ENCODE data around the gene DDX6. TPM values are rescaled to one million over a fixed set of nuclear protein-coding genes. Genes with fewer than 3 reads are reported as not detected.
"Not testable (repeated sequence)": the region's sequence is repeated elsewhere in the genome, so short reads cannot be mapped to it uniquely, and the experiment has no call there.

The DDX6 gene, protein sequence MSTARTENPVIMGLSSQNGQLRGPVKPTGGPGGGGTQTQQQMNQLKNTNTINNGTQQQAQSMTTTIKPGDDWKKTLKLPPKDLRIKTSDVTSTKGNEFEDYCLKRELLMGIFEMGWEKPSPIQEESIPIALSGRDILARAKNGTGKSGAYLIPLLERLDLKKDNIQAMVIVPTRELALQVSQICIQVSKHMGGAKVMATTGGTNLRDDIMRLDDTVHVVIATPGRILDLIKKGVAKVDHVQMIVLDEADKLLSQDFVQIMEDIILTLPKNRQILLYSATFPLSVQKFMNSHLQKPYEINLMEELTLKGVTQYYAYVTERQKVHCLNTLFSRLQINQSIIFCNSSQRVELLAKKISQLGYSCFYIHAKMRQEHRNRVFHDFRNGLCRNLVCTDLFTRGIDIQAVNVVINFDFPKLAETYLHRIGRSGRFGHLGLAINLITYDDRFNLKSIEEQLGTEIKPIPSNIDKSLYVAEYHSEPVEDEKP
- 29.4 and 52.8 TPM in 2 replicates for total RNA-seq (2014; rRNA removed; shearing (Covaris generic); ENCODE audit: low replicate concordance)

DNA sequence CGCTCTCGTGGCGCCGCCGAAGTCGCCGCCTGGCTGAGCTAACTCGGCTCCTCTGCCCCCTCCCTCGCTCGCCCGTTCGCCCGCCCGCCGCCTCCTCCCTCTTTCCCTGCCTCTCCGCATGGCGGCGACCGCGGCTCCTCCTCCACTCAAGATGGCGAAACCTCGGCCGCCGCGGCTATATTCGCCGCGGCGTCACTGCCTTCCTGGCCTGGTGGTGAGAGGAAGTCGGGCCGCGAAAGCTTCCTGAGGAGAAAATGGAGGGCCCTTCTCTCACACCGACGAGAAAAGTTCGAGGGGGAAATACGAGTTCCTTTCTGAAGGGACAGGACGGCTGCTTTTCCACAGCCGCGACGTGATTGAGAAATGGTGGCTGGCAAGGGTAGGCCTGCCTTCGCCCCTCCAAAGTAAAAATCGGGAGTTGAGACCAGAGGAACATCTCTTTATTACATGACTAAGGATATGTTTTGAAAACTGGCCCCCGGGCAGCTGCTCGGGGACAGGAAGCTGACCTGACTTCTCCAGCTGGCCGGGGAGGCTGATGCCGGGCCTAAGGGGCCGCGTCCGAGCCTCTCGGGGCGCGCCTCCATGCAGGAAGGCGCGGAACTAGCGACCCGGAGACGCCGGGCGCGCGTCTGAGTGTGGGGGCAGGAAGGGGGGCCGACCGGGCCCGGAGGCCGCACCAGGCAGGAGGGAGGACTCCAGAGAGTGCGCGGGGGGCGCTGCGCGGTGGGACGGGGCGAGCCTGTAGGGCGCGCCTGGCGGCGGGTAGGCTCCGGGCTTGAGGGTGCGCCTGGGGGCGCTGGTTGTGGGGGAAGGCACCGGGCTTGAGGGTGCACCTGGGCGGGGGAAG is at the start of gene DDX6:
TSS of gene DDX6 (minus strand) at position 54 of the 850 bp plus-strand sequence. CDS start 4,913 bp downstream, outside the sequence.
- H3K9me2 ChIP-seq (replicated peaks; ENCODE audit: insufficient read depth, low read length): no peaks in the 10 kb centered on the region
- peak within 1 kb of the TSS; percentile 96 for H3K9ac ChIP-seq (ENCODE audit: low read length)
- H3K4me2 ChIP-seq (ENCODE audit: low read depth, low read length, poor library complexity, severe bottlenecking): peak within 1 kb of the TSS; percentile 77
- H3K9me3 ChIP-seq (ENCODE audit: low read length): no peaks in the 10 kb centered on the region
- H3K27ac ChIP-seq (ENCODE audit: low read length): peak within 1 kb of the TSS; percentile 94
- peaks cover 44% of the 10 kb centered on the region for H3K79me2 ChIP-seq (ENCODE audit: low read length)
- H3K4me3 ChIP-seq (ENCODE audit: low read length): peak within 1 kb of the TSS; percentile 90
- peaks cover 22% of the 10 kb centered on the region for H3K4me1 ChIP-seq (ENCODE audit: low read length)
- H3K27me3 ChIP-seq (ENCODE audit: low read length): no peaks in the 10 kb centered on the region
- H2AFZ ChIP-seq (ENCODE audit: low read length): peak within 1 kb of the TSS; percentile 75; the same call in 1 of the 2 replicates
- peak; percentile 86 for DNase-seq
- no peaks in the 10 kb centered on the region for H4K20me1 ChIP-seq (ENCODE audit: insufficient read depth, low read depth, low read length)
- H3K36me3 ChIP-seq (ENCODE audit: insufficient read depth, low read length): no peaks in the 10 kb centered on the region

DNA sequence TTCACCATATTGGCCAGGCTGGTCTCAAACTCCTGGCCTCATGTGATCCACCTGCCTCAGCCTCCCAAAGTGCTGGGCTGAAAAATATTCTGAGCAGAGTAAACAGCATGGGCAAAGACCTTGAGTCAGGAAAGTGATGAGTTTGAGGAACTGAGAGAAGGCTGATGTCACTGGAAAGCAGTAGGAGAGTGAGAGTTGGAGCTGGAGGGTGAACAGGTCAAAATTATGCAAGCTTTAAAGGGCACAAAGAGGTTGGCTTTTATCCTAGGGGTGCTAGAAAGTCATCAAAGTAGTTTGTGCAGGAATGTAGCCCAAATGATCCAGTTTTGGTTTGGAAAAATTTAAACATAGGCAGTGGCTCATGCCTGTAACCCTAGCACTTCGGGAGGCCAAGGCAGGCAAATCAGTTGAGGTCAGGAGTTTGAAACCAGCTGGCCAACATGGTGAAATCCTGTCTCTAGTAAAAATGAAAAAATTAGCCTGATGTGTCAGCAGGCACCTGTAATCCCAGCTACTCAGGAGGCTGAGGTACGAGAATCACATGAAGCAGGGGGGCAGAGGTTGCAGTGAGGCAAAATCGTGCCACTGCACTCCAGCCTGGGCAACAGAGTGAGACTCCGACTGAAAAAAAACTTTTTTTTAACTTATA is 48.1 kb upstream of the DDX6 start:
- H3K9ac ChIP-seq (ENCODE audit: low read length): no peak overlapping the region
- no peak overlapping the region for H3K27ac ChIP-seq (ENCODE audit: low read length)
- no peak for DNase-seq

DNA sequence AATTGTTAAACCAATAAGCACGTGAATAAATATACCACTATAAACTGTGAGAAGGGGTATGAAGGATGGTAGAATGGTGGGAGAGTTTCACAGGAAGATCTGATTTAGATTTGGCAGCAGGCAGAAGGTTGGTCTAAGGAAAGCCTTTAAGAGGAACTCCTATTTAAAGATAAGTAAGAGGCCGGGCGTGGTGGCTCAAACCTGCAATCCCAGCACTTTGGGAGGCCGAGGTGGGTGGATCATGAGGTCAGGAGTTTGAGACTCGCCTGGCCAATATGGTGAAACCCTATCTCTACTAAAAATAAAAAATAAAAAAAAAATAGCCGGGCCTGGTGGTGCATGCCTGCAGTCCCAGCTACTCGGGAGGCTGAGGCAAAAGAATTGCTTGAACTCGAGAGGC is 46.9 kb upstream of the DDX6 start:
- Histone ChIP-seq H3K9me2 (replicated peaks; ENCODE audit: insufficient read depth, low read length) (no peaks in the 10 kb centered on the region), H3K27ac (ENCODE audit: low read length) (no peak overlapping the region), H3K79me2 (ENCODE audit: low read length) (no peaks in the 10 kb centered on the region), H3K9ac (ENCODE audit: low read length) (no peak overlapping the region), H2AFZ (ENCODE audit: low read length) (no peak overlapping the region), H4K20me1 (ENCODE audit: insufficient read depth, low read depth, low read length) (no peaks in the 10 kb centered on the region), H3K4me2 (ENCODE audit: low read depth, low read length, poor library complexity, severe bottlenecking) (no peak overlapping the region), H3K36me3 (ENCODE audit: insufficient read depth, low read length) (no peaks in the 10 kb centered on the region), H3K9me3 (ENCODE audit: low read length) (no peaks in the 10 kb centered on the region), H3K4me1 (ENCODE audit: low read length) (no peaks in the 10 kb centered on the region; the same call in 1 of the 2 replicates), H3K27me3 (ENCODE audit: low read length) (no peaks in the 10 kb centered on the region), H3K4me3 (ENCODE audit: low read length) (no peak overlapping the region)
- DNase-seq: no peak

More for the DNA sequence above, 48.1 kb upstream of the DDX6 start:
- Histone ChIP-seq H3K4me2 (ENCODE audit: low read depth, low read length, poor library complexity, severe bottlenecking) (no peak overlapping the region), H3K27me3 (ENCODE audit: low read length) (no peaks in the 10 kb centered on the region), H3K79me2 (ENCODE audit: low read length) (no peaks in the 10 kb centered on the region), H4K20me1 (ENCODE audit: insufficient read depth, low read depth, low read length) (no peaks in the 10 kb centered on the region), H3K9me3 (ENCODE audit: low read length) (no peaks in the 10 kb centered on the region), H2AFZ (ENCODE audit: low read length) (no peak overlapping the region), H3K4me1 (ENCODE audit: low read length) (no peaks in the 10 kb centered on the region; the same call in 1 of the 2 replicates), H3K36me3 (ENCODE audit: insufficient read depth, low read length) (no peaks in the 10 kb centered on the region), H3K9me2 (replicated peaks; ENCODE audit: insufficient read depth, low read length) (no peaks in the 10 kb centered on the region), H3K4me3 (ENCODE audit: low read length) (no peak overlapping the region)

DNA sequence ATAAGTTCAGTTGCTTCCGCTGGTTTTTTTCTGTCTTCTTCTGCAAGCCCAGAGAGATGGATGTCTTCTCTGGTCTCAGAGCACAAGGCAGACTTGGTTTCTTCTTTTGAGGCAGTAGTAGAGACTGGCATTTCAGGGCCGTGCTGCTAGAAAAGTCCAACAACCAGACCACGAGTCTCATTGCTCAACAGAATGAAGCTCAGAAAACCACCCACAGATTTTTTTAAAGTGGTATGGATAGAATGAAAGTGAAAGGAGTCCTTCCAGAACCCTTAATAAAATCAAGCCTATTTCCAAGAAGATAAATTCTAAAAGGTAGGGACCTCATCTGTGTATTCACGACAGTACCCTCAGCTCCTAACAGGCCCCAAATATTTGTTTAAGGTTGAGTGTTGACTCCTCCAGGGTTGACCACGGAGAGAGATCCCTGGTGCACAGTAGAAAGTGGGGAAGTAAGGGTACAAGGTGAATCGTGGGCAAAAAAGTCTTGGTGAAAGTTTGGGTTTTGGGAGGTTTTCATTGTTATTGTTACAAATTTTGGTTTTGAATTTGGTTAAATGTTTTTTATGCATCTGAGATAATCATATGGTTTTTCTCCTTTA is 43.6 kb upstream of the DDX6 start:
- H3K27ac ChIP-seq (ENCODE audit: low read length): no peak overlapping the region
- no peaks in the 10 kb centered on the region for H4K20me1 ChIP-seq (ENCODE audit: insufficient read depth, low read depth, low read length)
- H3K9me3 ChIP-seq (ENCODE audit: low read length): no peaks in the 10 kb centered on the region
- DNase-seq: no peak
- no peak overlapping the region for H2AFZ ChIP-seq (ENCODE audit: low read length)
- no peaks in the 10 kb centered on the region; the same call in 1 of the 2 replicates for H3K4me1 ChIP-seq (ENCODE audit: low read length)
- no peak overlapping the region for H3K9ac ChIP-seq (ENCODE audit: low read length)
- no peak overlapping the region for H3K4me2 ChIP-seq (ENCODE audit: low read depth, low read length, poor library complexity, severe bottlenecking)
- no peaks in the 10 kb centered on the region for H3K36me3 ChIP-seq (ENCODE audit: insufficient read depth, low read length)
- H3K27me3 ChIP-seq (ENCODE audit: low read length): no peaks in the 10 kb centered on the region
- no peaks in the 10 kb centered on the region for H3K9me2 ChIP-seq (replicated peaks; ENCODE audit: insufficient read depth, low read length)
- H3K4me3 ChIP-seq (ENCODE audit: low read length): no peak overlapping the region
- H3K79me2 ChIP-seq (ENCODE audit: low read length): no peaks in the 10 kb centered on the region

DNA sequence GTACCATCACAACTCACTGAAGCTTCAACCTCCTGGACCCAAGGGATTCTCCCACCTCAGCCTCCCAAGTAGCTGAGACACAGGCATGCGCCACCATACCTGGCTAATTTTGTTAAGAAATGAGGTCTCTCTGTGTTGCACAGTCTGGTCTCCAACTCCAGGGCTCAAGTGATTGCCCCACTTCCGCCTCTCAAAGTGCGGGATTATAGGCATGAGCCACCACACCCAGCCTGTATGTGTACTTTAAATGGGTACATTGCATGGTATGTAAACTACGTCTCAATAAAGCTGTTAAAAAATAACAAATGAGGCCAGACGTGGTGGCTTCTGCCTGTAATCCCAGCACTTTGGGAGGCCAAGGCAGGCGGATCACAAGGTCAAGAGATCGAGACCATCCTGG is 36.2 kb upstream of the DDX6 start:
- Histone ChIP-seq H3K9me3 (ENCODE audit: low read length) (no peaks in the 10 kb centered on the region), H4K20me1 (ENCODE audit: insufficient read depth, low read depth, low read length) (no peaks in the 10 kb centered on the region), H3K9ac (ENCODE audit: low read length) (no peak overlapping the region), H2AFZ (ENCODE audit: low read length) (no peak overlapping the region), H3K27me3 (ENCODE audit: low read length) (no peaks in the 10 kb centered on the region), H3K4me3 (ENCODE audit: low read length) (no peak overlapping the region), H3K79me2 (ENCODE audit: low read length) (no peaks in the 10 kb centered on the region), H3K27ac (ENCODE audit: low read length) (no peak overlapping the region), H3K4me1 (ENCODE audit: low read length) (peaks cover 25% of the 10 kb centered on the region), H3K4me2 (ENCODE audit: low read depth, low read length, poor library complexity, severe bottlenecking) (no peak overlapping the region), H3K36me3 (ENCODE audit: insufficient read depth, low read length) (no peaks in the 10 kb centered on the region), H3K9me2 (replicated peaks; ENCODE audit: insufficient read depth, low read length) (no peaks in the 10 kb centered on the region)
- DNase-seq: no peak

DNA sequence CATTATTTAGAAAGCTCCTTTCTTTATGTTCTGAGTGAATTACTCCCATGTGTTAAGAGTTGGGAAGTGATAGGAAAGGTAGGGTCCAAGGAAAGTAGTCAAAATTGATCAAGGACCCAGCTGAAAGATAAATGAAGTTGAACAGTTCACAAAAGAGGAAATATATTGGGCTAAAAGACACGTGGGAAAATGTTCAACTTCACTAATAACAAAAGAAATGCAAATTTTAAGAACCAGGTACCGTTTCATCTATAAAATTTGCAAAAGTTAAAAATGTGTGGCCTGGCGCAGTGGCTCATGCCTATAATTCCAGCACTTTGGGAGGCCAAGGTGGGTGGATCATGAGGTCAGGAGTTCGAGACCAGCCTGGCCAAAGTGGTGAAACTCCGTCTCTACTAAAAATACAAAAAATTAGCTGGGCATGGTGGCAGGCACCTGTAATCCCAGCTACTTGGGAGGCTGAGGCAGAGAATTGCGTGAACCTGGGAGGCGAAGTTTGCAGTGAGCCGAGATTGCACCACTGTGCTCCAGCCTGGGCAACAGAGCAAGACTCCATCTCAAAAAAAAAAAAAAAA is 32.1 kb upstream of the DDX6 start:
- peak overlapping the region; percentile 51 for H3K4me2 ChIP-seq (ENCODE audit: low read depth, low read length, poor library complexity, severe bottlenecking)
- not testable (repeated sequence) for H3K9me2 ChIP-seq (replicated peaks; ENCODE audit: insufficient read depth, low read length); H3K36me3 ChIP-seq (ENCODE audit: insufficient read depth, low read length); H3K9ac ChIP-seq (ENCODE audit: low read length); H4K20me1 ChIP-seq (ENCODE audit: insufficient read depth, low read depth, low read length); H3K27ac ChIP-seq (ENCODE audit: low read length); H3K9me3 ChIP-seq (ENCODE audit: low read length); H3K4me3 ChIP-seq (ENCODE audit: low read length); H3K27me3 ChIP-seq (ENCODE audit: low read length); H2AFZ ChIP-seq (ENCODE audit: low read length); H3K79me2 ChIP-seq (ENCODE audit: low read length)
- DNase-seq: peak; percentile 50
- H3K4me1 ChIP-seq (ENCODE audit: low read length): peaks cover 58% of the 10 kb centered on the region

DNA sequence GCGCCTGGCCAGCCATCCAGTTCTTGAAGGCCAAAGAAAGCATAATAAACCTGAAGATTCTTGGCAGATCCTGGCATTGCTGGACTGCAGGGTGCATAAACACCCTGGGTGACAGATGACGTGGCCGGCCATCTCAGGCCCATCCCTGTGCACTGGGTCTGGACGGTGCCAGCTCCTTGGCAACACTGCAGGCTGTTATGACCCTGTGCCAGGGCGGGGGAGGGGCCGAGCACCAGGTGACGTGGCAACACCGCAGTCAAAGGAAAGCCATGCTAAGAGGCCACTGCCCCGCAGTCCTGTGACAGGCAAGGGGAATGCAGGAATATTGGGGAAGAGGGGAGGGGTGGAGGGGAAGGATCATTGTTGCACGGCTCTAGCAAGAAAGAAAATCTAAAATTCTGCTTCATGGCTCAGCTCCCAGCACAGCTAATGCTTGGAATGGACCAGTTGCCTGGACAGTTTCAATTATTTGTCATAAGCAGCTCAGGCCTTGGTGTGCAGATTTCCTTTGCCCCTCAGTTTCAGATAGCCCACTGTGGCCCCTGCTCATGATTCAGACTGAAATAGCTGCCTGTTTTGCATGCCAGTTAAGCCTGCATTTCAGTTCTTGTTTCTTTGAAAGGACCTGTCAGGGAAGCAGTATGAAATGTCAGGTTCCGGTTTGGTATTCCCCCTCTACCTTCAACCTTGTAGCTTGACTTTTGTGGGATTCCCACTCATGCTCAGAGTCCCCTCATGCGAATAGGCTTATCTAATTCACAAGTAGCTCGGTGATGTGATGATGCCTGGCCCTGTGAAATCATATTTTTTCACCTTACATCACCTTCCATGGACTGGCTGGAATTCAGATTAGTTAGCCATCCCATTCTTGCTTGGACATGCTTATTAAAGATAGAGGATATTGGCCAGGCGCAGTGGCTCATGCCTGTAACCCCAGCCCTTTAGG is 29.7 kb upstream of the DDX6 start:
- Histone ChIP-seq H3K79me2 (ENCODE audit: low read length) (no peaks in the 10 kb centered on the region), H3K4me3 (ENCODE audit: low read length) (peak overlapping the region; percentile 62), H3K27ac (ENCODE audit: low read length) (peak overlapping the region; percentile 79), H3K4me2 (ENCODE audit: low read depth, low read length, poor library complexity, severe bottlenecking) (peak overlapping the region; percentile 81), H3K4me1 (ENCODE audit: low read length) (peaks cover 58% of the 10 kb centered on the region), H3K9ac (ENCODE audit: low read length) (peak overlapping the region; percentile 58), H3K27me3 (ENCODE audit: low read length) (no peaks in the 10 kb centered on the region), H3K36me3 (ENCODE audit: insufficient read depth, low read length) (no peaks in the 10 kb centered on the region), H3K9me2 (replicated peaks; ENCODE audit: insufficient read depth, low read length) (no peaks in the 10 kb centered on the region), H3K9me3 (ENCODE audit: low read length) (no peaks in the 10 kb centered on the region), H4K20me1 (ENCODE audit: insufficient read depth, low read depth, low read length) (no peaks in the 10 kb centered on the region), H2AFZ (ENCODE audit: low read length) (no peak overlapping the region)
- DNase-seq: peak; percentile 76

All from Karpas-422 (cell line).